NT2/D1 (cell line): Measurements from ENCODE around the gene VEZF1.

Experiments
- SUZ12 ChIP-seq: IDR thresholded peaks from 2 replicates; pipeline ENCODE4 v1.6.1; 2011; ENCODE audit not compliant: insufficient read length, insufficient read depth; ENCODE audit errors: extremely low read depth
- YY1 ChIP-seq: IDR thresholded peaks from 2 replicates; pipeline ENCODE4 v1.6.1; 2011; ENCODE audit not compliant: insufficient read length, insufficient read depth
- ZNF274 ChIP-seq: IDR thresholded peaks from 2 replicates; pipeline ENCODE4 v1.6.1; 2011; ENCODE audit warnings: mild to moderate bottlenecking, low read depth, low read length

DNA sequence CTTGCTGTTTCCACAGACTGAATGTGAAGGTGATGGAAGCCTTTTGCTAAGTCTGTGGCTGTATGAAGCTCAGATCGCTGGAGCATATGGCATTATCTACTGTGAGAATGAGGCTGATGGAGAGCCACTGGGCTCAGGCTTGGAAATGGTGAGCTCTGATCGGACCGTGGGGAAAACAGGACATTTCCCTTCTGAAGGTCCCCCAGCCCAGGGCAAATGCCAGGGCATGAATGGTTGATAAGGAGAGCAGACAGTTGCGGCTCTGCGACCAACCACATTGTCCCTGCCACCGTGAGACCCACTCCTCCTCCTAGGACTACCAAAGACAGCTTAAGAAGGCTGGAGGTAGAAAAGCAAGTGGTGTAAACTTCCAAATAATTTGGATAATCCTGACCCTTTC is 28.1 kb downstream of the VEZF1 start:
- TF ChIP-seq SUZ12 (no peak), YY1 (no peak), ZNF274 (no peak)
